Activated T-helper 2 cell treated with anti-CD3 and anti-CD28 coated beads, Interferon-gamma antibody, Interleukin-2, Interleukin-4, amounts not matched to agents 10 μg/mL and 5 μg/mL and 100 μg/mL, durations not matched to agents 14 hours and 24 hours and 36 hours (primary cell): ENCODE data around the gene NAALADL2. TPM values are rescaled to one million over a fixed set of nuclear protein-coding genes. Genes with fewer than 3 reads are reported as not detected.

Experiments used
- DNase-seq: peaks from one replicate; pipeline ENCODE4 v3.0.0; 2021; ENCODE audit warnings: low spot score
- H3K27ac Mint-ChIP-seq: one replicate; pipeline ENCODE4 v1.8.0; 2021; ENCODE audit warnings: mixed read lengths
- H3K27me3 Mint-ChIP-seq: one replicate; pipeline ENCODE4 v1.8.0; 2021; ENCODE audit warnings: low read depth, mixed read lengths
- H3K36me3 Mint-ChIP-seq: one replicate; pipeline ENCODE4 v1.8.0; 2021; ENCODE audit warnings: low read depth, mixed read lengths
- H3K4me1 Mint-ChIP-seq: one replicate; pipeline ENCODE4 v1.8.0; 2021; ENCODE audit warnings: low read depth, mixed read lengths
- H3K4me3 Mint-ChIP-seq: one replicate; pipeline ENCODE4 v1.8.0; 2021; ENCODE audit warnings: low read depth, mild to moderate bottlenecking, moderate library complexity, mixed read lengths
- H3K9me3 Mint-ChIP-seq: one replicate; pipeline ENCODE4 v1.8.0; 2021; ENCODE audit warnings: mixed read lengths
- intact Hi-C: fragments of 100-400 bp; cut with micrococcal nuclease; formaldehyde crosslinking; loops from one replicate; pipeline ENCODE4 v1.15.1; 2023
- total RNA-seq: library from RNA; stranded (reverse); gene quantifications from 2 replicates; pipeline ENCODE4 v1.2.3, GENCODE V29; 2022

NAALADL2 gene
- total RNA-seq, 1 donor from 2014 or later: not detected

DNA sequence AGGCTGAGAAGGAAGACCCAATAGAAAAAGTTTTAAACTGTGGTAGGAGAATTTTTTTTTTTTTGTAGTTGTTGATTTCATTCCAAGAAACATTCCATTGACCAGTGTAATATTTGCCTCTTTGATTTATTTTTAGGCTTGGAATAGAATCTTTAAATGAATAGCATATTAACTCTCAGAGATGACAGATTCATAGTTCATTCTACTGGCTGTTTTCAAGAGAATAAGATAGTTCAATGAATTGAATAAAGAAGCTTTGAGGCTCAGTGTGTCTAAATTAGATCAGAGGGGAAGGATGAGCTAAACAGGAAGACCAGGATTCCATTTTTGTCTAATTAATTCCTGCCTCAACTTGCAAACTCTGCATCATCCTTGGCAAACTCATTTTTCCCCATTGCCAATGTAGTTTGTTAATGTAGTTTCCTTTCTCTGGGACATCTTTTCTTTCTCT is 98.4 kb downstream of the NAALADL2 start:
- Mint-ChIP-seq H3K4me3 (no peak overlapping the region), H3K27ac (no peak overlapping the region), H3K9me3 (no peaks in the 10 kb centered on the region), H3K4me1 (no peaks in the 10 kb centered on the region), H3K36me3 (no peaks in the 10 kb centered on the region), H3K27me3 (no peaks in the 10 kb centered on the region)
- DNase-seq: no peak
- intact Hi-C loops: no loop called here

GRCh38 chr3:174958671-174959328 is 99.7 kb downstream of the NAALADL2 start:
- no peak overlapping the region for H3K27ac Mint-ChIP-seq
- DNase-seq: no peak
- intact Hi-C loops: no loop called here
- no peaks in the 10 kb centered on the region for H3K36me3 Mint-ChIP-seq
- H3K27me3 Mint-ChIP-seq: no peaks in the 10 kb centered on the region
- H3K4me1 Mint-ChIP-seq: no peaks in the 10 kb centered on the region
- no peaks in the 10 kb centered on the region for H3K9me3 Mint-ChIP-seq
- no peak overlapping the region for H3K4me3 Mint-ChIP-seq

- Mint-ChIP-seq H3K36me3 (no peaks in the 10 kb centered on the region), H3K4me3 (no peak overlapping the region), H3K27me3 (no peaks in the 10 kb centered on the region), H3K27ac (no peak overlapping the region), H3K9me3 (no peaks in the 10 kb centered on the region), H3K4me1 (no peaks in the 10 kb centered on the region)
- no peak for DNase-seq
- intact Hi-C loops: no loop called here
Measured at GRCh38 chr3:174959556-174960065, 100.5 kb downstream of the NAALADL2 start.

DNA sequence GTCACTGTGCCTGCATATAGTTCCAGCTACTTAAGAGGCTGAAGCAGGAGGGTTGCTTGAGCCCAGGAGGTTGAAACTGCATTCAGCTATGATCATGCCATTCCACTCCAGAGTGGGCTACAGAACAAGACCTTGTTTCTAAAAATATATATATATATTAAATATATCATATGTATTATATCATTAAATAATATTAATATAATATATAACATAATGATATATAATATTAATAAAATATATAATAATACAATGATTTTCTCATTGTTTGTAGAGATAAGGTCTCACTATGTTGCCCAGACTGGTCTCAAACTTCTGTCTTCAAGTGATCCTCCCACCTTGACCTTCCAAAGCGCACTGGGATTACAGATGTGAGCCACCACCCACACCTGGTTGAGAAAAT is 101.8 kb downstream of the NAALADL2 start:
- Mint-ChIP-seq H3K27me3 (no peaks in the 10 kb centered on the region), H3K4me3 (no peak overlapping the region), H3K27ac (no peak overlapping the region), H3K9me3 (no peaks in the 10 kb centered on the region), H3K4me1 (no peaks in the 10 kb centered on the region), H3K36me3 (no peaks in the 10 kb centered on the region)
- intact Hi-C loops: no loop called here
- no peak for DNase-seq

- Mint-ChIP-seq H3K27me3 (no peaks in the 10 kb centered on the region), H3K4me1 (no peaks in the 10 kb centered on the region), H3K9me3 (no peaks in the 10 kb centered on the region), H3K4me3 (no peak overlapping the region), H3K36me3 (no peaks in the 10 kb centered on the region), H3K27ac (no peak overlapping the region)
- DNase-seq: no peak
- intact Hi-C loops: no loop called here
Measured at GRCh38 chr3:174973465-174973864, 114.3 kb downstream of the NAALADL2 start.

DNA sequence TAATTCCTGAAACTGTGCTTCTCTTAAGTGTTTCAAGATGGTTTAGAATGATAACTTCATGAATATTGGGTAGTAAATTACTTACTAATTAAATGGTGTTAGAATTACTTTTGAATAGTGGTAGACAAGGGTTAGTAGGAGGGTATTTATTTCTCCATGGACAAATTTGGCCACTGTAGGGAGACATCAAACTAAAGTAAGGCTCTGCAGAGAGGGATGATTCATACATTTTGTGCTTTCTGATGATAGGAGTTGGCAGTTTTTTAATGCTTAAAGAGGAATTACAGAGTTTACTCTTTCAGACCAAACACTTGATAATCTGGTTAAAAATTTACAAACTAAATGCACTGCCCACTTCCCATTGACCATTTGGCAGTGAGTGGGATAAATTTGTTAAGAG is 127.6 kb downstream of the NAALADL2 start:
- H3K9me3 Mint-ChIP-seq: peaks cover 12% of the 10 kb centered on the region
- H3K27me3 Mint-ChIP-seq: no peaks in the 10 kb centered on the region
- no peak overlapping the region for H3K27ac Mint-ChIP-seq
- no peaks in the 10 kb centered on the region for H3K36me3 Mint-ChIP-seq
- no peaks in the 10 kb centered on the region for H3K4me1 Mint-ChIP-seq
- DNase-seq: no peak
- intact Hi-C loops: no loop called here
- no peak overlapping the region for H3K4me3 Mint-ChIP-seq

DNA sequence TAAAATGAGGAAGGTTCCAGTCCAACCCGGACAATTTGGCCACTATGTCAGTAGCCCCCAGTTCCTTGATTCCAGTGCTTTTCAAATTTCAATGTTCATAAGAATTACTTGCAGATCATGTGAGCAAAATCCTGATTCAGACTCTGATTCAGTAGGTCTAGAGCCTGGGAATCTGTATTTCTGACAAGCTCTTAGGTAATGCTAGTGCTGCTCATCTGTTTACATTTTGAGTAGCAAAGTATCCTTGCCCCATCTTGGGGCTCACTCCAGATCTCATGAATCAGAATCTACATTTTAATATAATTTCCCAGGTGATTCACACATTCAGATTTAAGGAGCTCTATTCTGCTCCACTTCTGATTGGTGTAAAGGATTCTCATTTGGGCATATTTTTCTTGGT is 142.0 kb downstream of the NAALADL2 start:
- no peaks in the 10 kb centered on the region for H3K36me3 Mint-ChIP-seq
- no peak for DNase-seq
- peaks cover 8% of the 10 kb centered on the region for H3K9me3 Mint-ChIP-seq
- no peak overlapping the region for H3K27ac Mint-ChIP-seq
- no peaks in the 10 kb centered on the region for H3K4me1 Mint-ChIP-seq
- H3K4me3 Mint-ChIP-seq: no peak overlapping the region
- no peaks in the 10 kb centered on the region for H3K27me3 Mint-ChIP-seq
- intact Hi-C loops: no loop called here

GRCh38 chr3:175002732-175003143 is 143.6 kb downstream of the NAALADL2 start:
- intact Hi-C loops: no loop called here
- no peak overlapping the region for H3K4me3 Mint-ChIP-seq
- DNase-seq: no peak
- H3K27me3 Mint-ChIP-seq: no peaks in the 10 kb centered on the region
- H3K27ac Mint-ChIP-seq: no peak overlapping the region
- no peaks in the 10 kb centered on the region for H3K36me3 Mint-ChIP-seq
- no peaks in the 10 kb centered on the region for H3K4me1 Mint-ChIP-seq
- peaks cover 13% of the 10 kb centered on the region for H3K9me3 Mint-ChIP-seq

DNA sequence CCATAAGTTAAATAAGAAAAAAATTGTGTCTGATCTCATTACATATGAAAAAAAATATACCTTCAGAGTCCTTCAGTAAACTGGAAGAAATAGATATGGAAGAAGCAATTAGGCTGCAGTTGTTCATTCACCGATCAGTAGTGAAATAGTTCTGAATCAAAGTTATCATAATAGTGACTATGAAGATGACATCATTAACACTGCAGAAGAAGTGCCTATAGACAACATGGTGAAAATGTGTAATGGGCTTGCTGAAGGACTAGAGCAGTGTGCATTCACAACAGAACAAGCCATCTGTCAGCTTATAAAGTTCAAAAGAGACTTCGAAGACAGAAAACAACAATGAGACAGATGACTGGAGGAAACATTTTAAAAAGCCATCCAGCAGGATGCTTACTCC is 144.5 kb downstream of the NAALADL2 start:
- Mint-ChIP-seq H3K27me3 (no peaks in the 10 kb centered on the region), H3K4me1 (no peaks in the 10 kb centered on the region), H3K27ac (no peak overlapping the region), H3K9me3 (peaks cover 13% of the 10 kb centered on the region), H3K36me3 (no peaks in the 10 kb centered on the region), H3K4me3 (no peak overlapping the region)
- intact Hi-C loops: no loop called here
- DNase-seq: no peak

DNA sequence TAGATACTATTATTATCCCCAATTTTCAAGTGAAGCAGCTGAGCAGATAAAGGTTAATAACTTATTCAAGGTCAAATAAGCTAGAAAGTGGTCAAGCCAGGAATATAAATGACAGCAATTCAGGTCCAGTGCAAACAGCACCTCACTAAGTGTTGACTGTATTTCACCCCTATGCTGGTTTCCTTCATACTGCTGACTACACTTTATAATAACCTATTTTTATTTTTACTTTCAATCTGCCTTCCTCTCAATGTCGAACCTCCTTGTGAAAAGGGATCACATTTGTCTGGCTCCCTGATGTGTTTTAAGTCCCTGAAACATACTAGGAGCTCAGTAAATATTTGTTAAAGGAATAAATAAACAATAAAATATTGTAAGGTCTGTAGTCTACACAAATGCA is 146.1 kb downstream of the NAALADL2 start:
- Mint-ChIP-seq H3K9me3 (peaks cover 13% of the 10 kb centered on the region), H3K4me1 (no peaks in the 10 kb centered on the region), H3K27ac (no peak overlapping the region), H3K4me3 (no peak overlapping the region), H3K36me3 (no peaks in the 10 kb centered on the region), H3K27me3 (no peaks in the 10 kb centered on the region)
- no peak for DNase-seq
- intact Hi-C loops: no loop called here

DNA sequence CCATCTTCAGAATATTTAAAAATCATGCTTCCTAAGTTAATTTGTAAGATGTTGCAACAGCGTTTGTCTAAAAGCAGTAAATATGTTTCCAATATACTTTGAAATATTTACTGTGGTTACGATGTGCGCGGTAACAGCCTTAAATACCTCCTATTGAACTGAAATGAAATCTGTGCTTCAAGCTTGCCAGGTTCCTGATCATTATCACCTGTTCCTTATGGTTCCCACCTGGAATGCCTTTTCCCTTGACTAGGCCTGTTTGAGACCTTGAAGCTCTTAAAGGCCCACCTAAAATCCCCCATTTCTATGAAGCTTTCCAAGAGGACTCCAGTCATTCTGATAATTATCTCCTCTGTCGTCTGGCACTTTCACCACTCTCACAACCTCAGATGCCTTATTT is 146.7 kb downstream of the NAALADL2 start:
- no peaks in the 10 kb centered on the region for H3K4me1 Mint-ChIP-seq
- no peak overlapping the region for H3K27ac Mint-ChIP-seq
- no peaks in the 10 kb centered on the region for H3K36me3 Mint-ChIP-seq
- peaks cover 13% of the 10 kb centered on the region for H3K9me3 Mint-ChIP-seq
- no peak for DNase-seq
- no peak overlapping the region for H3K4me3 Mint-ChIP-seq
- no peaks in the 10 kb centered on the region for H3K27me3 Mint-ChIP-seq
- intact Hi-C loops: no loop called here

- Mint-ChIP-seq H3K4me3 (no peak overlapping the region), H3K36me3 (no peaks in the 10 kb centered on the region), H3K9me3 (peaks cover 8% of the 10 kb centered on the region)
Measured at GRCh38 chr3:175007306-175007705, 148.2 kb downstream of the NAALADL2 start.

DNA sequence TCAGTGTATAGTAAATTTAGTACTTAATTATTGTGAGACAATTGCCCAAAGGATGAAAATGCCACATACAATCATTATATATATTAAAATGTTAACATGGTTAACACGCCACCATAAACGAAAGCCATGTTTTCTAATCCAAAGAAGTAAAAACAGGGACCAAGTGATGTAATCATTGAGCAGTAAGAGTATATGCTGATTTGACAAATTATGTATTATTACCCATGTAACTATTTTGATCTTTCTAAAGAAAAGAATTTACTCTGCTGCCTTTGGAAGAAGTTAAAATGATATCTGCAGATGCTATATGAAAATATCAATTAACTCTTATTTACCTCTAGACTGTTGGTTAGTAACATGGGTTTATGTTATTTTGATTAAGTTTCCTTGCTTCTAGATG is 150.2 kb downstream of the NAALADL2 start:
- Mint-ChIP-seq H3K4me1 (no peaks in the 10 kb centered on the region), H3K36me3 (no peaks in the 10 kb centered on the region), H3K9me3 (peaks cover 14% of the 10 kb centered on the region), H3K27me3 (no peaks in the 10 kb centered on the region), H3K4me3 (no peak overlapping the region), H3K27ac (no peak overlapping the region)
- intact Hi-C loops: no loop called here
- no peak for DNase-seq

More at GRCh38 chr3:175007306-175007705, 148.2 kb downstream of the NAALADL2 start:
- Mint-ChIP-seq H3K4me1 (no peaks in the 10 kb centered on the region), H3K27me3 (no peaks in the 10 kb centered on the region), H3K27ac (no peak overlapping the region)
- DNase-seq: no peak
- intact Hi-C loops: no loop called here
